Measurements from ENCODE around the gene RXRA.

RXRA gene

GRCh38 chr9:134443174-134444037 lies 117.2 kb downstream of the RXRA start:
- Histone ChIP-seq H3K4me2 (ENCODE audit: low read length) (no peak overlapping the region), H2AFZ (ENCODE audit: insufficient read depth, low read length, poor library complexity) (no peak overlapping the region), H3K4ac (ENCODE audit: low read depth, low read length) (no peak overlapping the region), H2BK120ac (ENCODE audit: insufficient read depth, low read length, poor library complexity) (no peak overlapping the region), H3K4me1 (ENCODE audit: control insufficient read depth in 1 of 2, insufficient read depth in 2 of 2, low read length in 2 of 2) (peaks cover 0 to 2% of the 10 kb centered on the region in 2 experiments), H3K18ac (ENCODE audit: low read length) (no peak overlapping the region), H2AK5ac (ENCODE audit: low read length) (no peak overlapping the region), H3K23ac (ENCODE audit: low read length) (no peak overlapping the region), H2BK12ac (ENCODE audit: low read length) (no peak overlapping the region), H4K91ac (ENCODE audit: low read depth, low read length) (no peak overlapping the region), H4K8ac (ENCODE audit: low read depth, low read length) (no peak overlapping the region), H3K9ac (ENCODE audit: low read length) (no peak overlapping the region), H3K14ac (ENCODE audit: low read length) (no peak overlapping the region), H2BK5ac (ENCODE audit: low read depth, low read length, poor library complexity) (no peak overlapping the region), H3K36me3 (ENCODE audit: control insufficient read depth in 1 of 2, insufficient read depth in 2 of 2, low read length in 2 of 2) (peaks cover 2% of the 10 kb centered on the region in 2 experiments), H3K9me3 (ENCODE audit: insufficient read depth, low read depth, low read length) (peaks cover 2% of the 10 kb centered on the region), H3K79me2 (ENCODE audit: control insufficient read depth, insufficient read depth, low read length, poor library complexity) (no peaks in the 10 kb centered on the region), H4K12ac (ENCODE audit: low read depth, low read length) (no peak overlapping the region), H3K4me3 (ENCODE audit: low read depth, low read length) (peak overlapping the region; percentile 10), H3K27ac (ENCODE audit: low read depth, low read length) (no peak overlapping the region), H3K79me1 (ENCODE audit: low read length) (no peaks in the 10 kb centered on the region), H3K27me3 (ENCODE audit: insufficient read depth, low read length) (no peaks in the 10 kb centered on the region)
- WGBS (ENCODE audit: extremely low coverage, insufficient coverage, insufficient read length), result no CpG with 5 or more reads among the region's 27 CpGs
- peak; percentile 85 to 90 for DNase-seq

GRCh38 chr9:134444038-134444315 lies 117.7 kb downstream of the RXRA start:
- Histone ChIP-seq H3K79me1 (ENCODE audit: low read length) (no peaks in the 10 kb centered on the region), H3K9me3 (ENCODE audit: insufficient read depth, low read depth, low read length) (peaks cover 6% of the 10 kb centered on the region), H2AFZ (ENCODE audit: insufficient read depth, low read length, poor library complexity) (no peak overlapping the region), H3K79me2 (ENCODE audit: control insufficient read depth, insufficient read depth, low read length, poor library complexity) (no peaks in the 10 kb centered on the region), H3K23ac (ENCODE audit: low read length) (no peak overlapping the region), H2BK120ac (ENCODE audit: insufficient read depth, low read length, poor library complexity) (no peak overlapping the region), H2BK12ac (ENCODE audit: low read length) (no peak overlapping the region), H3K4ac (ENCODE audit: low read depth, low read length) (no peak overlapping the region), H2AK5ac (ENCODE audit: low read length) (no peak overlapping the region), H4K12ac (ENCODE audit: low read depth, low read length) (no peak overlapping the region), H3K4me2 (ENCODE audit: low read length) (no peak overlapping the region), H3K9ac (ENCODE audit: low read length) (no peak overlapping the region), H3K36me3 (ENCODE audit: control insufficient read depth in 1 of 2, insufficient read depth in 2 of 2, low read length in 2 of 2) (peaks cover 0 to 2% of the 10 kb centered on the region in 2 experiments), H3K27me3 (ENCODE audit: insufficient read depth, low read length) (no peaks in the 10 kb centered on the region), H4K91ac (ENCODE audit: low read depth, low read length) (no peak overlapping the region), H4K8ac (ENCODE audit: low read depth, low read length) (no peak overlapping the region), H3K14ac (ENCODE audit: low read length) (no peak overlapping the region), H2BK5ac (ENCODE audit: low read depth, low read length, poor library complexity) (no peak overlapping the region), H3K4me1 (ENCODE audit: control insufficient read depth in 1 of 2, insufficient read depth in 2 of 2, low read length in 2 of 2) (peaks cover 0 to 2% of the 10 kb centered on the region in 2 experiments), H3K27ac (ENCODE audit: low read depth, low read length) (no peak overlapping the region), H3K4me3 (ENCODE audit: low read depth, low read length) (peak overlapping the region; percentile 10), H3K18ac (ENCODE audit: low read length) (no peak overlapping the region)
- WGBS (ENCODE audit: extremely low coverage, insufficient coverage, insufficient read length), result no CpG with 5 or more reads among the region's 2 CpGs
- no peak for DNase-seq

GRCh38 chr9:134445000-134445399 lies 118.7 kb downstream of the RXRA start:
- Histone ChIP-seq H3K4me1 (ENCODE audit: control insufficient read depth in 1 of 2, insufficient read depth in 2 of 2, low read length in 2 of 2) (peaks cover 0 to 3% of the 10 kb centered on the region in 2 experiments), H3K14ac (ENCODE audit: low read length) (no peak overlapping the region), H4K91ac (ENCODE audit: low read depth, low read length) (no peak overlapping the region), H3K27ac (ENCODE audit: low read depth, low read length) (no peak overlapping the region), H3K9me3 (ENCODE audit: insufficient read depth, low read depth, low read length) (peaks cover 6% of the 10 kb centered on the region), H4K8ac (ENCODE audit: low read depth, low read length) (no peak overlapping the region), H3K79me1 (ENCODE audit: low read length) (peaks cover under 1% of the 10 kb centered on the region), H2AFZ (ENCODE audit: insufficient read depth, low read length, poor library complexity) (no peak overlapping the region), H4K12ac (ENCODE audit: low read depth, low read length) (no peak overlapping the region), H3K18ac (ENCODE audit: low read length) (no peak overlapping the region), H3K9ac (ENCODE audit: low read length) (no peak overlapping the region), H2BK5ac (ENCODE audit: low read depth, low read length, poor library complexity) (no peak overlapping the region), H3K79me2 (ENCODE audit: control insufficient read depth, insufficient read depth, low read length, poor library complexity) (no peaks in the 10 kb centered on the region), H3K36me3 (ENCODE audit: control insufficient read depth in 1 of 2, insufficient read depth in 2 of 2, low read length in 2 of 2) (no peaks in the 10 kb centered on the region), H3K4me3 (ENCODE audit: low read depth, low read length) (no peak overlapping the region), H2BK120ac (ENCODE audit: insufficient read depth, low read length, poor library complexity) (no peak overlapping the region), H3K4me2 (ENCODE audit: low read length) (no peak overlapping the region), H2AK5ac (ENCODE audit: low read length) (no peak overlapping the region), H3K27me3 (ENCODE audit: insufficient read depth, low read length) (no peaks in the 10 kb centered on the region), H3K4ac (ENCODE audit: low read depth, low read length) (no peak overlapping the region), H3K23ac (ENCODE audit: low read length) (no peak overlapping the region), H2BK12ac (ENCODE audit: low read length) (no peak overlapping the region)
- WGBS (ENCODE audit: extremely low coverage, insufficient coverage, insufficient read length), result no CpG with 5 or more reads among the region's 8 CpGs
- no peak for DNase-seq

GRCh38 chr9:134449180-134449916 lies 123.1 kb downstream of the RXRA start:
- H3K4me3 ChIP-seq (ENCODE audit: low read depth, low read length), result no peak overlapping the region
- peaks cover 5% of the 10 kb centered on the region for H3K79me2 ChIP-seq (ENCODE audit: control insufficient read depth, insufficient read depth, low read length, poor library complexity)
- no peak overlapping the region for H4K12ac ChIP-seq (ENCODE audit: low read depth, low read length)
- H2BK5ac ChIP-seq (ENCODE audit: low read depth, low read length, poor library complexity), result no peak overlapping the region
- H3K9me3 ChIP-seq (ENCODE audit: insufficient read depth, low read depth, low read length), result peaks cover 8% of the 10 kb centered on the region
- H4K8ac ChIP-seq (ENCODE audit: low read depth, low read length), result no peak overlapping the region
- peak overlapping the region; percentile 79 for H2BK12ac ChIP-seq (ENCODE audit: low read length)
- H3K4ac ChIP-seq (ENCODE audit: low read depth, low read length), result no peak overlapping the region
- H2AK5ac ChIP-seq (ENCODE audit: low read length), result no peak overlapping the region
- H3K23ac ChIP-seq (ENCODE audit: low read length), result no peak overlapping the region
- DNase-seq, result peak; percentile 91 to 94
- H3K4me1 ChIP-seq (ENCODE audit: control insufficient read depth in 1 of 2, insufficient read depth in 2 of 2, low read length in 2 of 2), result peaks cover 11 to 12% of the 10 kb centered on the region in 2 experiments
- WGBS (ENCODE audit: extremely low coverage, insufficient coverage, insufficient read length), result no CpG with 5 or more reads among the region's 10 CpGs
- no peak overlapping the region for H3K18ac ChIP-seq (ENCODE audit: low read length)
- no peak overlapping the region for H3K14ac ChIP-seq (ENCODE audit: low read length)
- no peaks in the 10 kb centered on the region for H3K27me3 ChIP-seq (ENCODE audit: insufficient read depth, low read length)
- H3K27ac ChIP-seq (ENCODE audit: low read depth, low read length), result no peak overlapping the region
- H3K36me3 ChIP-seq (ENCODE audit: control insufficient read depth in 1 of 2, insufficient read depth in 2 of 2, low read length in 2 of 2), result no peaks in the 10 kb centered on the region
- peaks cover 18% of the 10 kb centered on the region for H3K79me1 ChIP-seq (ENCODE audit: low read length)
- no peak overlapping the region for H2AFZ ChIP-seq (ENCODE audit: insufficient read depth, low read length, poor library complexity)
- H2BK120ac ChIP-seq (ENCODE audit: insufficient read depth, low read length, poor library complexity), result no peak overlapping the region
- H4K91ac ChIP-seq (ENCODE audit: low read depth, low read length), result no peak overlapping the region
- H3K4me2 ChIP-seq (ENCODE audit: low read length), result no peak overlapping the region
- no peak overlapping the region for H3K9ac ChIP-seq (ENCODE audit: low read length)

Data from trophoblast cell (in vitro differentiated cells and primary cell).